Germinal center (tissue), 1 donor: ENCODE results near the gene PRKRIP1.
"Not testable (repeated sequence)": the region's sequence is repeated elsewhere in the genome, so short reads cannot be mapped to it uniquely, and the experiment has no call there.

ENCODE experiments used
- DNase-seq: peaks from one replicate; pipeline ENCODE4 v3.0.0; 2012; ENCODE audit warnings: mixed read lengths, low spot score

Gene PRKRIP1

GRCh38 chr7:102431617-102432298 lies 35.6 kb downstream of the PRKRIP1 start:
- DNase-seq = peak; percentile 71

- peak; percentile 76 for DNase-seq
Measured at GRCh38 chr7:102432442-102433218, 36.5 kb downstream of the PRKRIP1 start.

GRCh38 chr7:102433219-102434038 lies 37.3 kb downstream of the PRKRIP1 start, which contains the start of gene ORAI2:
ORAI2 (plus strand) TSS chr7:102433575; CDS start chr7:102438957, 5,382 bp downstream.
- DNase-seq = peak; percentile 88

GRCh38 chr7:102434039-102434486 lies 37.9 kb downstream of the PRKRIP1 start:
- DNase-seq = no peak

GRCh38 chr7:102436118-102436517 lies 40.0 kb downstream of the PRKRIP1 start:
- DNase-seq = no peak

GRCh38 chr7:102439963-102440795 lies 44.0 kb downstream of the PRKRIP1 start:
- DNase-seq = no peak

- peak; percentile 60 for DNase-seq
Measured at GRCh38 chr7:102444961-102445673, 49.0 kb downstream of the PRKRIP1 start.

- no peak for DNase-seq
Measured at GRCh38 chr7:102445674-102446071, 49.5 kb downstream of the PRKRIP1 start.

GRCh38 chr7:102446387-102447156 lies 50.4 kb downstream of the PRKRIP1 start:
- DNase-seq = no peak

GRCh38 chr7:102447311-102447710 lies 51.1 kb downstream of the PRKRIP1 start:
- DNase-seq = no peak

- no peak for DNase-seq
Measured at GRCh38 chr7:102449136-102449535, 53.0 kb downstream of the PRKRIP1 start.

GRCh38 chr7:102450242-102450641 lies 54.1 kb downstream of the PRKRIP1 start:
- peak; percentile 64 for DNase-seq

GRCh38 chr7:102451371-102452054 lies 55.4 kb downstream of the PRKRIP1 start:
- DNase-seq = no peak

- no peak for DNase-seq
Measured at GRCh38 chr7:102452451-102452850, 56.3 kb downstream of the PRKRIP1 start.

GRCh38 chr7:102453319-102453718 lies 57.2 kb downstream of the PRKRIP1 start:
- no peak for DNase-seq

- no peak for DNase-seq
Measured at GRCh38 chr7:102454468-102454867, 58.3 kb downstream of the PRKRIP1 start.

GRCh38 chr7:102454932-102455331 lies 58.8 kb downstream of the PRKRIP1 start:
- DNase-seq = not testable (repeated sequence)

- DNase-seq = no peak
Measured at GRCh38 chr7:102455596-102455995, 59.4 kb downstream of the PRKRIP1 start.

GRCh38 chr7:102456327-102456726 lies 60.2 kb downstream of the PRKRIP1 start:
- no peak for DNase-seq
